ENCODE data around the gene RAD9A. TPM values are rescaled to one million over a fixed set of nuclear protein-coding genes. Genes with fewer than 3 reads are reported as not detected.

The RAD9A gene
- polyA plus RNA-seq, 3 donors: 3.7 to 31.7 (median 3.8) TPM

- H3K4me3 Mint-ChIP-seq: no peak overlapping the region
- Histone ChIP-seq H3K4me2 (replicated peaks; ENCODE audit: extremely low read depth, low read length, poor library complexity, severe bottlenecking) (no peak overlapping the region), H3K79me2 (ENCODE audit: insufficient read depth, low read length) (no peaks in the 10 kb centered on the region), H2AFZ (ENCODE audit: insufficient read depth, low read depth, low read length, poor library complexity, severe bottlenecking) (no peak overlapping the region), H3K9me3 (replicated peaks in 1 of 2; ENCODE audit: control insufficient read depth in 1 of 2, insufficient read depth in 1 of 2, low read length in 2 of 2) (no peaks in the 10 kb centered on the region), H3K36me3 (replicated peaks in 1 of 2; ENCODE audit: control insufficient read depth in 1 of 2, insufficient read depth in 2 of 2, low read length in 2 of 2) (no peaks in the 10 kb centered on the region), H3K27ac (ENCODE audit: low read depth in 1 of 2, low read length in 2 of 2) (no peak overlapping the region), H3K9ac (ENCODE audit: insufficient read depth, low read length, poor library complexity, severe bottlenecking) (no peak overlapping the region), H3K4me3 (replicated peaks in 1 of 3; ENCODE audit: low read depth in 2 of 3, low read length in 3 of 3) (no peak overlapping the region), H3K27me3 (ENCODE audit: control insufficient read depth in 2 of 2, insufficient read depth in 2 of 2, low read length in 2 of 2) (no peaks in the 10 kb centered on the region), H4K20me1 (ENCODE audit: insufficient read depth, low read length) (peaks cover 8% of the 10 kb centered on the region), H3K4me1 (ENCODE audit: control insufficient read depth in 1 of 2, insufficient read depth in 2 of 2, low read length in 2 of 2) (no peaks in the 10 kb centered on the region)
- H3K27me3 Mint-ChIP-seq (ENCODE audit: low read depth in 3 of 3): no peaks in the 10 kb centered on the region
- H3K27ac Mint-ChIP-seq: no peak overlapping the region
- intact Hi-C loops (cut with micrococcal nuclease): no loop called here
- no peaks in the 10 kb centered on the region for H3K36me3 Mint-ChIP-seq
- no peak for DNase-seq
- H3K4me1 Mint-ChIP-seq: peaks cover 15% of the 10 kb centered on the region
- no peaks in the 10 kb centered on the region for H3K9me3 Mint-ChIP-seq
- TF ChIP-seq CTCF (IDR thresholded peaks at IDR 0.05): no peak
- WGBS (ENCODE audit: insufficient coverage): 97% methylated on average over 4 of the region's 8 CpGs
Observed at GRCh38 chr11:67345247-67345919, 46.4 kb upstream of the RAD9A start.

- no peak overlapping the region for H3K27ac ChIP-seq (ENCODE audit: low read depth in 1 of 2, low read length in 2 of 2)
- peak; percentile 80 for TF ChIP-seq CTCF (IDR thresholded peaks at IDR 0.05)
- H3K79me2 ChIP-seq (ENCODE audit: insufficient read depth, low read length): no peaks in the 10 kb centered on the region
- peaks cover 15% of the 10 kb centered on the region for H4K20me1 ChIP-seq (ENCODE audit: insufficient read depth, low read length)
- no peak overlapping the region for H2AFZ ChIP-seq (ENCODE audit: insufficient read depth, low read depth, low read length, poor library complexity, severe bottlenecking)
- H3K4me3 ChIP-seq (replicated peaks in 1 of 3; ENCODE audit: low read depth in 2 of 3, low read length in 3 of 3): no peak overlapping the region
- no peaks in the 10 kb centered on the region for H3K27me3 ChIP-seq (ENCODE audit: control insufficient read depth in 2 of 2, insufficient read depth in 2 of 2, low read length in 2 of 2)
- H3K27me3 Mint-ChIP-seq (ENCODE audit: low read depth in 3 of 3): no peaks in the 10 kb centered on the region
- no peaks in the 10 kb centered on the region for H3K36me3 ChIP-seq (replicated peaks in 1 of 2; ENCODE audit: control insufficient read depth in 1 of 2, insufficient read depth in 2 of 2, low read length in 2 of 2)
- no peaks in the 10 kb centered on the region for H3K9me3 ChIP-seq (replicated peaks in 1 of 2; ENCODE audit: control insufficient read depth in 1 of 2, insufficient read depth in 1 of 2, low read length in 2 of 2)
- no peak overlapping the region for H3K4me3 Mint-ChIP-seq
- H3K9ac ChIP-seq (ENCODE audit: insufficient read depth, low read length, poor library complexity, severe bottlenecking): no peak overlapping the region
- H3K4me1 ChIP-seq (ENCODE audit: control insufficient read depth in 1 of 2, insufficient read depth in 2 of 2, low read length in 2 of 2): peaks cover 3 to 4% of the 10 kb centered on the region in 2 donors
- H3K4me1 Mint-ChIP-seq: peaks cover 19% of the 10 kb centered on the region
- intact Hi-C loops (cut with micrococcal nuclease): no loop called here
- H3K9me3 Mint-ChIP-seq: no peaks in the 10 kb centered on the region
- DNase-seq: peak in 1 of 3 donors; percentile 30
- H3K27ac Mint-ChIP-seq: peak overlapping the region in 1 of 7 donors; percentile 19
- peaks cover 0 to 2% of the 10 kb centered on the region in 2 donors for H3K36me3 Mint-ChIP-seq
- WGBS (ENCODE audit: insufficient coverage): 85% methylated on average over 7 of the region's 7 CpGs
- H3K4me2 ChIP-seq (replicated peaks; ENCODE audit: extremely low read depth, low read length, poor library complexity, severe bottlenecking): no peak overlapping the region
Observed at GRCh38 chr11:67345920-67346819, 45.6 kb upstream of the RAD9A start.

Data from CD14-positive monocyte (primary cell).